ENCODE results near the gene HLA-DQA1. TPM values are rescaled to one million over a fixed set of nuclear protein-coding genes. Genes with fewer than 3 reads are reported as not detected.
"Not testable (repeated sequence)": the region's sequence is repeated elsewhere in the genome, so short reads cannot be mapped to it uniquely, and the experiment has no call there.

The HLA-DQA1 gene
- total RNA-seq, 2 experiments from 2014 or later: 0.79 to 32.3 TPM

GRCh38 chr6:32668226-32668747 lies 31.1 kb downstream of the HLA-DQA1 start:
- H4K20me1 ChIP-seq (ENCODE audit: insufficient read depth, low read length): no peaks in the 10 kb centered on the region
- ChIA-PET POLR2A (interaction anchor here (1.1 kb wide), 1 partner anchor 19 kb away, joined by 3 read pairs; no protein-coding TSS in a partner anchor), CTCF (ENCODE audit: unreplicated experiment) (no interaction called here)

GRCh38 chr6:32669240-32669639 lies 32.0 kb downstream of the HLA-DQA1 start:
- no peak overlapping the region for H3K4me2 ChIP-seq (ENCODE audit: low read length)
- no peaks in the 10 kb centered on the region for H3K9me3 ChIP-seq (ENCODE audit: low read length)
- H3K79me2 ChIP-seq (ENCODE audit: insufficient read depth, low read depth, low read length): no peaks in the 10 kb centered on the region
- no peaks in the 10 kb centered on the region for H4K20me1 ChIP-seq (ENCODE audit: insufficient read depth, low read length)
- no TSS peak for BruUV-seq (replicated peaks)
- H3K27ac ChIP-seq (ENCODE audit: low read depth, low read length, poor library complexity, severe bottlenecking): no peak overlapping the region
- TF ChIP-seq EZH2phosphoT487 (IDR thresholded peaks at IDR 0.05; ENCODE audit: borderline replicate concordance, low read depth, low read length) (no peak), CTCF (conservative IDR thresholded peaks at IDR 0.05; ENCODE audit: low read length) (no peak)
- H3K9me2 ChIP-seq (ENCODE audit: insufficient read depth, low read length): no peaks in the 10 kb centered on the region
- H3K4me1 ChIP-seq (ENCODE audit: insufficient read depth, low read length, poor library complexity, severe bottlenecking): peaks cover 20% of the 10 kb centered on the region
- CTCF ChIA-PET (ENCODE audit: unreplicated experiment): no interaction called here
- intact Hi-C loops (cut with micrococcal nuclease; ENCODE audit: unreplicated experiment): no loop called here
- H3K4me3 ChIP-seq (ENCODE audit: low read depth, low read length, poor library complexity, severe bottlenecking): no peak overlapping the region
- POLR2A ChIA-PET: no interaction called here
- H3K36me3 ChIP-seq (ENCODE audit: insufficient read depth, low read length): no peaks in the 10 kb centered on the region
- no peak overlapping the region for H2AFZ ChIP-seq (ENCODE audit: low read length)
- DNase-seq (ENCODE audit: low spot score): no peak

More at GRCh38 chr6:32668226-32668747, 31.1 kb downstream of the HLA-DQA1 start:
- Histone ChIP-seq H3K27ac (ENCODE audit: low read depth, low read length, poor library complexity, severe bottlenecking) (peak overlapping the region; percentile 7), H3K4me2 (ENCODE audit: low read length) (peak overlapping the region; percentile 32; the same call in 1 of the 2 replicates), H3K4me3 (ENCODE audit: low read depth, low read length, poor library complexity, severe bottlenecking) (no peak overlapping the region), H3K4me1 (ENCODE audit: insufficient read depth, low read length, poor library complexity, severe bottlenecking) (peaks cover 20% of the 10 kb centered on the region), H3K9me3 (ENCODE audit: low read length) (no peaks in the 10 kb centered on the region), H3K9me2 (ENCODE audit: insufficient read depth, low read length) (no peaks in the 10 kb centered on the region), H3K36me3 (ENCODE audit: insufficient read depth, low read length) (no peaks in the 10 kb centered on the region), H2AFZ (ENCODE audit: low read length) (peak overlapping the region; percentile 76; the same call in 1 of the 2 replicates), H3K79me2 (ENCODE audit: insufficient read depth, low read depth, low read length) (no peaks in the 10 kb centered on the region)
- no TSS peak for BruUV-seq (replicated peaks)
- TF ChIP-seq EZH2phosphoT487 (IDR thresholded peaks at IDR 0.05; ENCODE audit: borderline replicate concordance, low read depth, low read length) (no peak), CTCF (conservative IDR thresholded peaks at IDR 0.05; ENCODE audit: low read length) (no peak)
- intact Hi-C loops (cut with micrococcal nuclease; ENCODE audit: unreplicated experiment): no loop called here
- peak; percentile 83 for DNase-seq (ENCODE audit: low spot score)

- H2AFZ ChIP-seq (ENCODE audit: low read length): no peak overlapping the region
- no peaks in the 10 kb centered on the region for H4K20me1 ChIP-seq (ENCODE audit: insufficient read depth, low read length)
- TF ChIP-seq EZH2phosphoT487 (IDR thresholded peaks at IDR 0.05; ENCODE audit: borderline replicate concordance, low read depth, low read length) (no peak), CTCF (conservative IDR thresholded peaks at IDR 0.05; ENCODE audit: low read length) (no peak)
- no peak overlapping the region for H3K4me2 ChIP-seq (ENCODE audit: low read length)
- H3K36me3 ChIP-seq (ENCODE audit: insufficient read depth, low read length): no peaks in the 10 kb centered on the region
- ChIA-PET CTCF (ENCODE audit: unreplicated experiment) (interaction anchor here (0.5 kb wide), 1 partner anchor 140 kb away, joined by 6 read pairs; no protein-coding TSS in a partner anchor), POLR2A (no interaction called here)
- H3K9me2 ChIP-seq (ENCODE audit: insufficient read depth, low read length): no peaks in the 10 kb centered on the region
- no peak for DNase-seq (ENCODE audit: low spot score)
- no peaks in the 10 kb centered on the region for H3K79me2 ChIP-seq (ENCODE audit: insufficient read depth, low read depth, low read length)
- intact Hi-C loops (cut with micrococcal nuclease; ENCODE audit: unreplicated experiment): no loop called here
- H3K4me1 ChIP-seq (ENCODE audit: insufficient read depth, low read length, poor library complexity, severe bottlenecking): peaks cover 20% of the 10 kb centered on the region
- no peak overlapping the region for H3K4me3 ChIP-seq (ENCODE audit: low read depth, low read length, poor library complexity, severe bottlenecking)
- H3K27ac ChIP-seq (ENCODE audit: low read depth, low read length, poor library complexity, severe bottlenecking): no peak overlapping the region
- BruUV-seq (replicated peaks): no TSS peak
- no peaks in the 10 kb centered on the region for H3K9me3 ChIP-seq (ENCODE audit: low read length)
Observed at GRCh38 chr6:32669893-32670292, 32.7 kb downstream of the HLA-DQA1 start.

- H2AFZ ChIP-seq (ENCODE audit: low read length); POLR2A ChIA-PET; H3K4me3 ChIP-seq (ENCODE audit: low read depth, low read length, poor library complexity, severe bottlenecking); DNase-seq (ENCODE audit: low spot score); intact Hi-C loops (cut with micrococcal nuclease; ENCODE audit: unreplicated experiment); H4K20me1 ChIP-seq (ENCODE audit: insufficient read depth, low read length); H3K27ac ChIP-seq (ENCODE audit: low read depth, low read length, poor library complexity, severe bottlenecking); CTCF ChIA-PET (ENCODE audit: unreplicated experiment); H3K4me2 ChIP-seq (ENCODE audit: low read length); H3K9me3 ChIP-seq (ENCODE audit: low read length); H3K9me2 ChIP-seq (ENCODE audit: insufficient read depth, low read length); BruUV-seq (replicated peaks); H3K79me2 ChIP-seq (ENCODE audit: insufficient read depth, low read depth, low read length); H3K36me3 ChIP-seq (ENCODE audit: insufficient read depth, low read length): not testable (repeated sequence)
- H3K4me1 ChIP-seq (ENCODE audit: insufficient read depth, low read length, poor library complexity, severe bottlenecking): peaks cover 17% of the 10 kb centered on the region
Observed at GRCh38 chr6:32671908-32672307, 34.7 kb downstream of the HLA-DQA1 start.

Data from OCI-LY7 (cell line).